ENCODE data around the gene C5orf15.

C5orf15 gene

GRCh38 chr5:133925866-133926488 is 42.4 kb downstream of the C5orf15 start (continued):
- TF ChIP-seq TSHZ2 (CRISPR knock-in tag; IDR thresholded peaks at IDR 0.05) (no peak), ZFP3 (CRISPR knock-in tag; IDR thresholded peaks at IDR 0.05) (no peak), RARB (CRISPR knock-in tag; IDR thresholded peaks at IDR 0.05) (no peak), SNAI2 (CRISPR knock-in tag; IDR thresholded peaks at IDR 0.05) (no peak)

- ATAC-seq = no peak
- TF ChIP-seq ISL1 (CRISPR knock-in tag; IDR thresholded peaks at IDR 0.05) = no peak
- no peak for TF ChIP-seq ZFP30 (CRISPR knock-in tag; IDR thresholded peaks at IDR 0.05)
- no peak for TF ChIP-seq RARB (CRISPR knock-in tag; IDR thresholded peaks at IDR 0.05)
- TF ChIP-seq TOX (CRISPR knock-in tag; IDR thresholded peaks at IDR 0.05; ENCODE audit: borderline replicate concordance) = no peak
- TF ChIP-seq PPARA (CRISPR knock-in tag; IDR thresholded peaks at IDR 0.05; ENCODE audit: borderline replicate concordance) = no peak
- TF ChIP-seq CSDC2 (CRISPR knock-in tag; IDR thresholded peaks at IDR 0.05) = no peak
- no peak for TF ChIP-seq ZC3H10 (CRISPR knock-in tag; IDR thresholded peaks at IDR 0.05)
- TF ChIP-seq ZFP3 (CRISPR knock-in tag; IDR thresholded peaks at IDR 0.05) = no peak
- TF ChIP-seq POU6F1 (CRISPR knock-in tag; IDR thresholded peaks at IDR 0.05; ENCODE audit: borderline replicate concordance, low read depth) = no peak
- TF ChIP-seq TCF4 (CRISPR knock-in tag; IDR thresholded peaks at IDR 0.05; ENCODE audit: borderline replicate concordance) = no peak
- no peak for TF ChIP-seq ZNF565 (CRISPR knock-in tag; conservative IDR thresholded peaks at IDR 0.05; ENCODE audit: low read depth)
- TF ChIP-seq ZNF70 (CRISPR knock-in tag; IDR thresholded peaks at IDR 0.05) = no peak
- TF ChIP-seq ARNTL (CRISPR knock-in tag; IDR thresholded peaks at IDR 0.05; ENCODE audit: borderline replicate concordance, low read depth) = no peak
- TF ChIP-seq CREB5 (CRISPR knock-in tag; IDR thresholded peaks at IDR 0.05; ENCODE audit: low read depth) = no peak
- no peak for TF ChIP-seq TSHZ2 (CRISPR knock-in tag; IDR thresholded peaks at IDR 0.05)
- no peak for TF ChIP-seq CSRNP3 (CRISPR knock-in tag; IDR thresholded peaks at IDR 0.05)
- no peak for TF ChIP-seq BACH2 (CRISPR knock-in tag; IDR thresholded peaks at IDR 0.05; ENCODE audit: borderline replicate concordance)
- TF ChIP-seq PATZ1 (CRISPR knock-in tag; IDR thresholded peaks at IDR 0.05; ENCODE audit: borderline replicate concordance) = no peak
- no peak for TF ChIP-seq ZNF8 (CRISPR knock-in tag; IDR thresholded peaks at IDR 0.05)
Measured at GRCh38 chr5:133925269-133925668, 43.2 kb downstream of the C5orf15 start.
